Left ventricle myocardium inferior (tissue), 1 donor: Measurements from ENCODE around the gene PLCL2. TPM values are rescaled to one million over a fixed set of nuclear protein-coding genes. Genes with fewer than 3 reads are reported as not detected.

Experiments used
- DNase-seq: peaks from one replicate; pipeline ENCODE4 v3.0.0-alpha.2; 2020
- H3K27ac ChIP-seq: fragments of 200-600 bp; replicated peaks from 2 replicates; pipeline ENCODE4 v1.8.0; 2021
- H3K27me3 ChIP-seq: fragments of 200-600 bp; 2 replicates; pipeline ENCODE4 v1.8.0; 2021; ENCODE audit warnings: low read depth
- H3K36me3 ChIP-seq: fragments of 200-600 bp; 2 replicates; pipeline ENCODE4 v1.8.0; 2021
- H3K4me1 ChIP-seq: fragments of 200-600 bp; 2 replicates; pipeline ENCODE4 v1.8.0; 2021
- H3K4me3 ChIP-seq: fragments of 200-600 bp; 2 replicates; pipeline ENCODE4 v1.8.0; 2021; ENCODE audit warnings: mild to moderate bottlenecking, moderate library complexity
- H3K9me3 ChIP-seq: fragments of 200-600 bp; replicated peaks from 2 replicates; pipeline ENCODE4 v1.8.0; 2021
- CTCF ChIP-seq: fragments of 200-600 bp; IDR thresholded peaks from 2 replicates; pipeline ENCODE4 v1.8.0; 2021; ENCODE audit warnings: antibody characterized with exemption, mild to moderate bottlenecking, borderline replicate concordance
- intact Hi-C: fragments of 100-400 bp; cut with micrococcal nuclease; formaldehyde crosslinking; loops from one replicate; pipeline ENCODE4 v1.11.0; 2022
- total RNA-seq: library from RNA; stranded (reverse); fragmentation: NEBNext Ultra II Directional; extraction: Animal tissue kit (Norgen Biotek cat#: 25700); gene quantifications from one replicate; pipeline ENCODE4 v1.2.1, GENCODE V29; 2021
- donor health status: DM: no; HTN: yes; CAD: no; lungs with severe emphysema.

The PLCL2 gene
- total RNA-seq, 1 donor from 2014 or later, result 48.1 TPM

GRCh38 chr3:16913264-16913580 lies 28.5 kb downstream of the PLCL2 start:
- Histone ChIP-seq H3K27ac (no peak overlapping the region), H3K36me3 (no peaks in the 10 kb centered on the region), H3K4me1 (peaks cover 91% of the 10 kb centered on the region), H3K27me3 (no peaks in the 10 kb centered on the region), H3K4me3 (no peak overlapping the region), H3K9me3 (no peaks in the 10 kb centered on the region)
- intact Hi-C loops, result no loop called here
- TF ChIP-seq CTCF, result no peak
- DNase-seq, result no peak

- no peaks in the 10 kb centered on the region for H3K36me3 ChIP-seq
- H3K4me3 ChIP-seq, result no peak overlapping the region
- no peaks in the 10 kb centered on the region for H3K9me3 ChIP-seq
- peak overlapping the region; percentile 69 for H3K27ac ChIP-seq
- no peaks in the 10 kb centered on the region for H3K27me3 ChIP-seq
- H3K4me1 ChIP-seq, result peaks cover 93% of the 10 kb centered on the region
- TF ChIP-seq CTCF, result no peak
- intact Hi-C loops, result no loop called here
- no peak for DNase-seq
These were observed 32.1 kb downstream of the PLCL2 start for GRCh38 chr3:16916840-16917239.

GRCh38 chr3:16917256-16917935 lies 32.6 kb downstream of the PLCL2 start:
- Histone ChIP-seq H3K27ac (peak overlapping the region; percentile 69), H3K9me3 (no peaks in the 10 kb centered on the region), H3K4me3 (no peak overlapping the region), H3K36me3 (no peaks in the 10 kb centered on the region), H3K4me1 (peaks cover 93% of the 10 kb centered on the region), H3K27me3 (no peaks in the 10 kb centered on the region)
- DNase-seq, result no peak
- no peak for TF ChIP-seq CTCF
- intact Hi-C loops, result no loop called here

GRCh38 chr3:16917980-16918682 lies 33.4 kb downstream of the PLCL2 start:
- Histone ChIP-seq H3K9me3 (no peaks in the 10 kb centered on the region), H3K4me1 (peaks cover 93% of the 10 kb centered on the region), H3K27ac (peak overlapping the region; percentile 69), H3K4me3 (no peak overlapping the region), H3K27me3 (no peaks in the 10 kb centered on the region), H3K36me3 (no peaks in the 10 kb centered on the region)
- DNase-seq, result no peak
- no peak for TF ChIP-seq CTCF
- intact Hi-C loops, result no loop called here

- intact Hi-C loops, result no loop called here
- Histone ChIP-seq H3K4me3 (no peak overlapping the region), H3K27ac (peak overlapping the region; percentile 69), H3K4me1 (peaks cover 94% of the 10 kb centered on the region), H3K36me3 (no peaks in the 10 kb centered on the region), H3K9me3 (peaks cover 5% of the 10 kb centered on the region), H3K27me3 (no peaks in the 10 kb centered on the region)
- no peak for DNase-seq
- TF ChIP-seq CTCF, result no peak
These were observed 33.9 kb downstream of the PLCL2 start for GRCh38 chr3:16918683-16919025.
